ENCODE data around the gene CTNNB1. TPM values are rescaled to one million over a fixed set of nuclear protein-coding genes. Genes with fewer than 3 reads are reported as not detected.
A peak's percentile ranks its signal among the peaks of the same experiment; 100 is the strongest.

The CTNNB1 gene
- total and polyA plus RNA-seq, 12 donors: 52.3 to 970 (median 391) TPM

- no peaks in the 10 kb centered on the region for H3K9me3 ChIP-seq (replicated peaks in 1 of 3)
- no peak for TF ChIP-seq CTCF (IDR thresholded peaks at IDR 0.05)
- TF ChIP-seq POLR2A (IDR thresholded peaks at IDR 0.05): no peak
- 20 to 34% (median 28%) methylated on average over 7 of the region's 7 CpGs for WGBS, 4 donors
- intact Hi-C loops (cut with DNase I): loop anchor here in 1 of 2 donors (10.0 kb wide), 1 partner anchor 334 kb away; no protein-coding TSS in a partner anchor
- peaks cover 37 to 76% of the 10 kb centered on the region in 2 donors for H3K4me1 ChIP-seq (replicated peaks in 1 of 2)
- peak; percentile 38 to 87 (median 66) for DNase-seq
- H3K27me3 ChIP-seq: no peaks in the 10 kb centered on the region
- H3K36me3 ChIP-seq (replicated peaks in 1 of 2): no peaks in the 10 kb centered on the region
- H3K4me3 ChIP-seq: peak overlapping the region in 1 of 4 donors; percentile 13
- peak overlapping the region in 4 of 5 donors; percentile 1 to 56 (median 30) for H3K27ac ChIP-seq
Measured at GRCh38 chr3:41208507-41209220, 9.4 kb downstream of the CTNNB1 start.

- Histone ChIP-seq H3K9me3 (replicated peaks in 1 of 3) (no peaks in the 10 kb centered on the region), H3K27me3 (no peaks in the 10 kb centered on the region), H3K27ac (peak overlapping the region in 2 of 5 donors; percentile 36 to 56), H3K4me1 (replicated peaks in 1 of 2) (peaks cover 32 to 76% of the 10 kb centered on the region in 2 donors), H3K36me3 (replicated peaks in 1 of 2) (no peaks in the 10 kb centered on the region), H3K4me3 (no peak overlapping the region)
- TF ChIP-seq CTCF (IDR thresholded peaks at IDR 0.05) (no peak), POLR2A (IDR thresholded peaks at IDR 0.05) (no peak)
- intact Hi-C loops (cut with DNase I): loop anchor here in 1 of 2 donors (10.0 kb wide), 1 partner anchor 335 kb away; no protein-coding TSS in a partner anchor
- 54 to 70% (median 59%) methylated on average over 5 of the region's 5 CpGs for WGBS, 4 donors
- peak in 5 of 7 donors; percentile 33 to 61 (median 44) for DNase-seq
Measured at GRCh38 chr3:41209646-41210045, 10.3 kb downstream of the CTNNB1 start.

GRCh38 chr3:41210966-41211365 lies 11.7 kb downstream of the CTNNB1 start:
- intact Hi-C loops (cut with DNase I): no loop called here
- TF ChIP-seq CTCF (IDR thresholded peaks at IDR 0.05): no peak
- TF ChIP-seq POLR2A (IDR thresholded peaks at IDR 0.05): no peak
- no peak overlapping the region for H3K4me3 ChIP-seq
- H3K4me1 ChIP-seq (replicated peaks in 1 of 2): peaks cover 30 to 75% of the 10 kb centered on the region in 2 donors
- DNase-seq: no peak
- H3K27me3 ChIP-seq: no peaks in the 10 kb centered on the region
- no peaks in the 10 kb centered on the region for H3K36me3 ChIP-seq (replicated peaks in 1 of 2)
- no peaks in the 10 kb centered on the region for H3K9me3 ChIP-seq (replicated peaks in 1 of 3)
- 89 to 97% (median 93%) methylated on average over 5 of the region's 5 CpGs for WGBS, 4 donors
- H3K27ac ChIP-seq: no peak overlapping the region

GRCh38 chr3:41212088-41212487 lies 12.8 kb downstream of the CTNNB1 start:
- DNase-seq: no peak
- H3K9me3 ChIP-seq (replicated peaks in 1 of 3): no peaks in the 10 kb centered on the region
- WGBS, 4 donors: 93 to 100% (median 97%) methylated on average over 2 of the region's 2 CpGs
- no peak overlapping the region for H3K4me3 ChIP-seq
- H3K27ac ChIP-seq: no peak overlapping the region
- TF ChIP-seq CTCF (IDR thresholded peaks at IDR 0.05) (no peak), POLR2A (IDR thresholded peaks at IDR 0.05) (no peak)
- intact Hi-C loops (cut with DNase I): no loop called here
- no peaks in the 10 kb centered on the region for H3K27me3 ChIP-seq
- peaks cover 18 to 74% of the 10 kb centered on the region in 2 donors for H3K4me1 ChIP-seq (replicated peaks in 1 of 2)
- H3K36me3 ChIP-seq (replicated peaks in 1 of 2): no peaks in the 10 kb centered on the region

Data from adrenal gland (tissue), 12 donors.